Skeletal muscle cell (primary cell): ENCODE results near the gene RECK.
"Not testable (repeated sequence)": the region's sequence is repeated elsewhere in the genome, so short reads cannot be mapped to it uniquely, and the experiment has no call there.

ENCODE experiments used
- DNase-seq: peaks from one replicate; pipeline ENCODE4 v3.0.0-alpha.2; 2010; ENCODE audit warnings: low read depth
- H3K4me3 ChIP-seq: 2 replicates; pipeline ENCODE4 v1.5.1; 2011; ENCODE audit warnings: low read depth, mild to moderate bottlenecking, control low read depth, low read length, moderate library complexity

RECK gene

DNA sequence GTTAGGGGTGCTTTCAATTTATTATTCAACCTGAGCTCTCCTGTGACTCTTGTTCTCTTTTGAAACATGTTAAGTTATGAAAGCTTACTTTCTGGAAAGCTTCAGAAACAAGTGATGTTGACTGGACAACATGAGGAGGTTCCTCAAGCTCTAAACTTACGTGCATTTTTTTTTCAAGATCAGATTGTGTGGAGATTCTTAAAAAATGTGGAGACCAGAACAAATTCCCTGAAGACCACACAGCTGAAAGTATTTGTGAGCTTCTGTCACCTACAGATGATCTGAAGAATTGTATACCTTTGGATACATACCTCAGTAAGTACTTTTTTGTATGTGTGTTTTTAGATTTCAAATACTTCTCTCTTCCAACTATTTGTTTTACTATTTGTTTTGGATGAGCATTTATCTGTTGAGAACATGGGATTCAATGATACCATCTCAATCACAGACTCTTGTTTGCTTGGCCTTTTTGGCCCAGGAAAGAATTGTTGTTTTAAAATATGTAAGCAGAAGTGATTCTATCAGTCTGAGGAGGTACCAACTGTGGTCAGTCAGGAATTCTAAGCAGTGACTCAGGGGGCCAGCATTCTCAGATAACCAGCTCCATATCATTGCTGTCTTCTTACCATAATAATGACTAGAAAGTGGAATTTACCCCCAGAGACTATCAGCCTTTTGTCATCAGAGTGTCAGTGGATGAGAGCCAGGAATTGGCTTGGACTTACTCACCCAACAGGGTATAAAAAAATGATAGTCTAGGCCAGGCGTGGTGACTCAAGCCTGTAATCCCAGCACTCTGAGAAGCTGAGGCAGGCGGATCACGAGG is 65.4 kb downstream of the RECK start:
- H3K4me3 ChIP-seq: no peak overlapping the region
- peak; percentile 94 for DNase-seq

DNA sequence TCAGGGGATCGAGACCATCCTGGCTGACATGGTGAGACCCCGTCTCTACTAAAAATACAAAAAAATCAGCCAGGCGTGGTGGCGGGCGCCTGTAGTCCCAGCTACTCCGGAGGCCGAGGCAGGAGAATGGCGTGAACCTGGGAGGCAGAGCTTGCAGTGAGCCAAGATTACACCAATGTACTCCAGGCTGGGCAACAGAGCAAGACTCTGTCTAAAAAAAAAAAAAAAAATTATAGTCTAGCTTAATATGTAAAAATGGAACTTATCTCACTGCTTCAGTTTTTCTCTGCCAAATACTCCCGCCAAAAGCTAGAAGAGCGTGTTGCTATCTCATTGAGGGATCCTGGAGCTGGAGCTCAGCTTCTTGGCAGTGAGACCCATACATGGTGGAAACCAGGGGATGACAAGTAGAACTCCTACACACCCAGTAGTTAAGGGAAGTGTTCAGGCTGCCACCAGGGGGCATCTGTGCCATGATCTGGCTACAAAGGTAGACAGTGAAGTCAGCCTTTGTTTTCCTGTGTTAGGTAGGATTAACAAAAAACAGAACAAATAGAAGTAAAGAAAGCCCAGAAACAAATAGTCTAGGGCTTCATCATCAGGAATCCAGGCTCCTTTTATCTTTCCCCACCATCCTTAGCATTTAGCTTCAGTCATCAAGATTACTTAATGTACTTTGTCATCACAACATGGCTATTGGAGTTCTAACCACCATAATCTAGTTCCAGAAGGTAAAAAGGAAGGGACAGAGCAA is 66.2 kb downstream of the RECK start:
- H3K4me3 ChIP-seq: no peak overlapping the region
- no peak for DNase-seq

DNA sequence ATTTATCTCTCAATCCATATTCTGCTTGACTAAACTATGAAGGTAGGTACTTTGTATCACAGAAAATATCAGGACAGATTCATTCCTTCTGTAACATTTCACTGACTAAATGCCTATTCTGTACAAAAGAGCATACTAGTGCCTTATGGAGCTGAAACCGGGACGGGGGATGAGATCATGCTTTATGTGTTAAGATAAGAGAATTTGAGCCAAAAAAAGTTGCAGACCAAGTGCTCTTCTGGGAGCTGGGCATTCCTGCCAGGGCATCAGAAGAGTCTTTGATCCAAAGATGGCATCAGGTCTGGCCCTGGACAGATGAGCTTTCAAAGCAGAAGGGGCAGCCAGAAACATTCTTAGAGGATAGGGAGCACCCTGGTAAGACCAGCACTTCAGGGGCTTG is 72.4 kb downstream of the RECK start:
- DNase-seq: no peak
- no peak overlapping the region for H3K4me3 ChIP-seq

DNA sequence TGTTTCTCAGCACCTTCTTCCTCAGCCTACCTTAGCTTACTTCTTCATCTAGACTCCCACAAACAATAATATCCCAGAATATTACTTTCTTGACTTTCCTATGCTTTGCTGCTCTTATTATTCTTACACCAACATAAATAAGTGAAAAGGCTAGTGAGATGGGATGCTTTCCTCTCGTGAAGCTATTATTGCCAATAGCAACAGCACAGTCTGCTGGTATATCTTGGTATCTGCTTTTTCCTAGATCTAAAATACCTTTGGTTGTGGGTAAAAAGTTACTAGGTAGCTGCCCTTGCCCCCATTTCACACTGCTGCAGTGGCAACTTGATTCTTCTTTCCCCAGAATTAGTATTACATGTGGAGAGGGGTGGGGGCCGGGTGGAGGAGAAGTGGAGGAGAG is 73.7 kb downstream of the RECK start:
- no peak for DNase-seq
- H3K4me3 ChIP-seq: no peak overlapping the region

DNA sequence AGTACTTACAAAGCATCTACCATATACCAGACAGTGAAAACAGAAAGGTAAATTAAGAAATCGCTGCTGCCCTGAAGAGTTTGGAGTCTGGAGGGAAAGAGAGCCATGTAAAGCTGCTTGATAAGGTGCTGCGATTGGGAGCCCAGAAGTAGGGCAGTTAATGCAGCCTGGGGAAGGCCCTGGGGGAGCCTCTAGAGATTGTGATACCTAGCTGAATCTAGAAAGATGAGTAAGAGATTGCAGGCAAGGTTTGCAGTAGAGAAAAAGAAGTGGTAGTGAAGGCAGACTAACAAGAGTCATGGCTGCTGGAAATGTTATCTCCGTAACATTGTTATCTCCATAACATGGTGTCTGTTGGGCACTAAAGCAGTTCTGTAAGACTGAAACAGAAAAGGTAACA is 75.8 kb downstream of the RECK start:
- H3K4me3 ChIP-seq: no peak overlapping the region
- no peak for DNase-seq

DNA sequence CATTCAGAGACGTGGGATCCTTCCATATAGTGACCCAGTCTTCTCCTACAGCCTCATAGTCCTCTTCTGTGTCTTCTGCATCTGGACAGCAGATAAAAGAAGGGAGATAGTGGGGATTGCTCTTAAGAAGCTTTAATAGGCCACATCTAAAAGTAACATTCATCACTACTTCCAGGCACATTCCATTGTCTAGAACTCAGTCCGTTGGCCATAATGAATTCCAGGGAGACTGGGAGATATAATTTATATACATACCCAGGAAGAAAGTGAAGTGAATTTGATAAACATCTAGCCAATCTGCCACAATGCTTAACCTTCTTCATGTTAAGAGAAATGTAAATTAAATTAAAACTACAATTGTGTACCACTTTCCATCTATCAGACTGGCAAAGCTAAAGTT is 77.3 kb downstream of the RECK start:
- H3K4me3 ChIP-seq: no peak overlapping the region
- DNase-seq: no peak

DNA sequence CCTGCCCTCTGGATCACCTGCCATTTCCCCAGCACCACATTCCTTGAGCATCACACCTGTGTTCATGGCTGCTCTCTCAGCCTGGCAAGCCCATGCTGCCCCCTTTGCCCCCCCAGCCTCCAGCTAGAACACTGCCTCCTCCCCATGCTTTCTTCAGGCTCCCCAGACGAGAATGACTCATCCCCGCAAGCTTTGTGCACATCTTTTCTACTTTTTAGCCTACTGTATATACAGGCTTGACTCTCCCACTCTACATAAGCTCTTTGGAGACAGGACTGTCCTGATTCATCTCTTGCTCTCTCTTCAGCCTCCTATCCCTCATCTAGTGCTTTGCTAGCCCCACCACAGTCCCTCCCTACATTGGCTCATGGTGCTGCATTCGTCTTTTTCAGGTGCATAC is 79.9 kb downstream of the RECK start:
- no peak for DNase-seq
- H3K4me3 ChIP-seq: no peak overlapping the region

DNA sequence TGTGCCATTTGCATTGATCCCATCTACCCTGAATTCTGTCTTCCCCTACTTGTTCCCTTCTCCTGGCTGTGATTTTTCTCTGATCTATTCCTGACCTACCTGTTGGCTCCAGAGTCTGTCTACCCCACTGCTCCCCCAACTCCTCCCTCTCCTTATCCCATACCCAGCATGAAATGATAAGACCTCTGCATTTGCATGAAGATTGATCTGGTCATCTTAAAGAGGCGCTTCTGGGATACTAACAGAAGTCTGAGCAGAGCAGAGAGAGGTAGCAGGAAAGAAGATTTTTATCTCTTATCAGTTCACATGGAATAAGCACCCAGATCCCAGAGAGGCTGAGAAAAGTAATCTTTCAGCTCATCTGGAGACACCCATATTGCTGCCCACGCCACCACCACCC is 81.5 kb downstream of the RECK start:
- DNase-seq: no peak
- no peak overlapping the region for H3K4me3 ChIP-seq

DNA sequence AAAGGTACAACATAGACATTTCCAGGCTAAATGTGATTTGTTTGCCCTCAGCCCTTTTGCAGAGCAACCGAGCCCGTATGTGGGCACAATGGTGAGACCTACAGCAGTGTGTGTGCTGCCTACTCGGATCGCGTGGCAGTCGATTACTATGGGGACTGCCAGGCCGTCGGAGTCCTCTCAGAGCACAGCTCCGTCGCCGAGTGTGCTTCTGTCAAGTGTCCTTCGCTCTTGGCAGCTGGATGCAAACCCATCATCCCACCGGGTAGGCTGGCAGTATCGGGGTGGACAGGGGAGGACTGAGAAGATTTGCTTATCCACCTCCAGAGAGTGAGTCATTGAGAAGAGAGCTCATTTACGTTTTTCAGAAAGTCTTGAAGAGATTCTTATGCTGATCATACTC is 82.0 kb downstream of the RECK start:
- no peak for DNase-seq
- no peak overlapping the region for H3K4me3 ChIP-seq

DNA sequence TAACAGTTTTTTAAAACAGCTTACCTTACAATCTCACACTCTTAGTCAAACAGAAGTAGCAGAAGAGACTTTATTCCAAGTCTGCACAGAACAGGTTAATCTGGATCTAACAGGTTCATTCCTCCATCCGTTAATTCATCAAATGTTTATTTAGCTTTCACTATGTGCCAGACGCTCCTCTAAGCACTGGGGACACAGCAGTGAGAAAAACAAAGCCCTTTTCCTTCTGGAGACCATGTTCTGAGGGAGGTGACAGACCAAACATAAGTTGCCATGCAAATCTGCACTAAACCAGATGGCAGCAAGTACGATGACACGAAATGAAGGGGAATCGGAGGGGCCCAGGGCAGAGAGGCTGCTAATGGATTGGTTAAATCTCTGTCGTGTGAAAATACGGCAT is 82.8 kb downstream of the RECK start:
- DNase-seq: no peak

DNA sequence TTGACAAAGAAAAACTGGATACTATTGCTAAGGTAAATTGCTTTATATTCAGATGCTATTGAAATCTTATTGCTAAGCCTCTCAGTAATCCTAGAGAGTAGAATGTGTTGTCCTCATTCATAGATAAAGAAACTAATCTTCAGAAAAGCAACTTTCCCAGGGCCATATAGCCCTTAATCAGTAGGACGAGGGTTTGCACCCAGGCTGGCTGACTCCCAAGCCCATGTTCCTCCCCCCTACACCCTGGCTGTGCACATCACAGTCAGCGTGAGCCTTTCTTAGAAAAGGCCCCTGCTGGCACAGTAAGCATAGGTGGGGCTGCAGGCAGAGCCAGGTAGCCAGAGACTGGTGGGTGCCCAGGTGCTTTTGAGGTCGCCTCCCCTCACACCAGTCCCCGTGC is 84.0 kb downstream of the RECK start:
- DNase-seq: no peak
- H3K4me3 ChIP-seq: no peak overlapping the region

More for the DNA sequence above, 82.8 kb downstream of the RECK start:
- no peak overlapping the region for H3K4me3 ChIP-seq

DNA sequence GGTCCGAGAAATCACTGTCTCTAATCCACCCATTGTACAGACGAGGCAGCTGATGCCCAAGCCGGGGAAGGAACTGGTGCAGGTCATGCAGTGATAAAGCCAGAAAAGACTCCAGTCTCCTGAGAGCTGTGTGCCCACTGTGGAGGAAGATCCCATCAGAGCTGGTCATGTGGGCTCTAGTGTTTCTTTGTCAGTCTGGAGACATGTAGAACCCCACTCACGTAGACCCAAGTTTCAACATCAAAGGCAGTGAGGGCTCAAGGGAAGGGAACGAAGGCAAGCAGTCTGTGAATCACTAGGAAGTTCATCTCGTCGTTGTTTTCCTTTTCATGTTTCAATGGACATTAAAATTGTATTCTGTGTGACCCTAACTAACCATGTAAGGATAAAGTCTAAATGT is 85.3 kb downstream of the RECK start:
- DNase-seq: no peak
- H3K4me3 ChIP-seq: no peak overlapping the region

DNA sequence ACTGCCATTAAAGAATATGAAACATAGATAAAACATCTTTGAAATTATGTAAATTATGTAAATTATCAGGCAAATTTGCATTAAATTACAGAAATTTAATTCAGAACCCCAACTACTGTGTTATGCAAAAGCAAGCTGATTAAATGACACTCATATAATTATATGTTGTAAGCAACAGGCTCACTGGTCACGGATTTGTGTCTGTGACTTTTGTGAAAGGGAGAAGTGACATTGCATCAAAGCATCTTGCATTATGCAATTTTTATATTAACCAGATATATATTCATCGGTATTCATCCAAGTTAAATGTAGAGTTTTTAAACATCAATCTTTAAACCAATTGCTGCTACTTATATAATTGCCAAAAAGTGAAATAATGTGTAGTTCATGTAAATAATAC is 86.8 kb downstream of the RECK start:
- DNase-seq: no peak
- no peak overlapping the region for H3K4me3 ChIP-seq

DNA sequence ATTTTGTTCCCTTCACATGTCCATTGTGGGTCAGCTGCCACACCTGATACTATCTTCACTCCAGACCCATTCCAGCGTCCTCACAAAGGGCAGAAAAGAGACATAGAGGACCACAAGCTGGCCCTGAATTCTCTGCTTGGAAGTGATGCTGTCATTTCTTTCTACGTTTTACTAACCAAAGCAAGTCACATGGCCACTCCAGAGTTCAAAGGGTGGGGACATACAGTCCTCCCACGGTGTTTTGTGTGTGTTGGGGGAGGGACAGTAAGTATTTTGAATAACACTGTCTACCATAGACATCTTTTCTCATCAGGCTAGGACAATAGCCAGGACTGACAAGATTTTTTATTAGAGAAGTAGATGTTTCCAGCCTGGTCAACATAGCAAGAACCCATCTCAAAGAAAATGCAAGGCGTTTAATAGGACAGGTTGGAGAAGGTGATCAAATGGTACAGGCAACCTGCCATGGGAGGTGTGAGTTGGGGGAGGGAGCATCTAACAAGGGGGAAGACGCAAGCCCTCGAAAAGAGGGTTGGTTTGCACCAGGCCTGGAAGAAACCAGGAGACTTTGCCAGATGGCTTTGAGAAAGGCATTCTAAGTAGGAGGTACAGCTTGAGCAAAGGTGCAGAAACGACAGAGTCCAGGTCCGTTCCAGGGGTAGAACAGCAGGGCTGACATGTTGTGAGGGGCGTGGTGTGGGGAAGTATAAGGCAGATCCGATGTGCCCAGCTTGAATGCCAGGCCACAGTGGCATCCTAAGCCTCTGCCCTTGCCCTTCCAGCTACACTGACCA is 88.5 kb downstream of the RECK start:
- DNase-seq: no peak
- no peak overlapping the region for H3K4me3 ChIP-seq

DNA sequence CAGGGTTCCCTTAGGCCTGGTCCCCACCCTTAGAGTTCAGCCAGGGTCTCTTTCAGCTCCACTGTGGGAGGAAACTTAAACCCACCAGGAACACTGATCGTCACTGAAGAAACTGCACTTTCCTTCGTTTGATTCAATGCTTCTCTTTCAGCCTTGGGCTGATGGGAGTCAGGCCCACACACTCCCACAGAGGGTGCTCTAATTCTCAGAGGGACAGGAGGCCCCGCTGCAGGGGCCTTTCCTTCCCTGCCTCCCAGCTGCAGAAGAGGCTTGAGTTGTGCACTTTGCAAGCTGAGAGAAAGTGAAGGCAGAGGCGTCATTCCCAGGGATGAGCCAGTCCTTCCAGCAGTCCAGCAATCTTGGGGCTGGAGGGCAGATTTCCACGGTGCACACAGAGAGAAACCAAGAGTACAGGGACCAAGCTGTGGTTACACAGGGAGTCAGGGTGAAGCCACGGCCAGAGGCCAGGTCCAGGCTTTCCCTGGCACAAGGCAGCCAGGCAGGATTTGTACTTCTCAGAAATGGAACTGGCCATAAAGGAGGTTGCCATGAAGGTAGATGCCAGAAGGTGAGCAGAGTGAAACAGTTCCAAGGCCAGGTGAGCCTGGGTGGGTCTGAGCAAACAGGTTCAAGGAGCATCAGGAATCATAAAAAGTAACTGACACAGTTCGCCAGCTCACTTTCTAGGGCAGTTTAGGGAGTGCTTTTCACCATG is 89.5 kb downstream of the RECK start:
- no peak for DNase-seq
- H3K4me3 ChIP-seq: no peak overlapping the region

DNA sequence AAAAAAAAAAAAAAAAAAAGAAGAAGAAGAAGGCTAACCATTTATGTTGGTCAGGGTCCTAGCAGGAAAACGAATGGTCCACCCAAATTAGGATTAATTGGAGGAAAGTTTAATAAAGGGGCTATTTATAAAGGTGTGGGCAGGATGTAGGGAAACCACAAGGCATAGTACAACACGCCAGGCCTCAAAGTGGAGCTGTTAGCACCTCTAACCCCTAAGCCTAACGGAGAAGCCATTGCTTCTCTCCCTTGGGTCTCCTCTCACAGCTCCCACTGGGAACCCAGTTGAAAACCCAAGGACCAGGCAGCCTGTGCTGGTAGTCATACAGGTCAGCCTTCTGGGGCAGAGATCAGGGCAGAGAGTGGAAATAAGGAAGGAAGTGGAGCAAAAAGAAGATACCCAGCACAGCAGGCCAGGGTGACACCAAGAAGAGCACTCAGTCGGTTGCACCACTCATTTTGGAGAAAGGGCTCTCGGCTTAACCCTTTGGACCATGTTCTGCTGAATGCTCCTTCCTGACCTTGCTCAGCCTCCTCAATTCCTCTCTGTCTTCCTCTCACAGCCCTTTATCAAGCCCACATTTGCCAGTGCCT is 91.0 kb downstream of the RECK start:
- H3K4me3 ChIP-seq: no peak overlapping the region
- DNase-seq: no peak

DNA sequence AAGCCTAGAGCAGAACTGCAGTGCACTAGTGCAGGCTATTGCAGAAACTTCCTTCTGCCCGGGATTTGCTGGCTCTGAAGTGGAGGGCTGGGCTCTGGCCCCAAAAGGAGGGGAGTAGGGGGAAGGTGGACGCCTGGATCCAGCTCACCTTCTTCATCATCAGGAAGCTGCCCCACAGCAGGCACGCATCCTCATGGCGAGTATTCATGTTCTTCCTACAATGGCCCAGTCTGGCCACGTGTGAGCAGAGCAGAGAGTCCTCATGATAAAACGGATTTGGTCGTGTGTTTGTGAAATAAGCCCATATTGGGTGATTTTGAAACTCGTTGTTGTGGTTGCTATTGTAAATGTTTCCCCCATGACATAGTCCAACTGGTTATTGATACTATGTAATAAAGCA is 91.6 kb downstream of the RECK start:
- H3K4me3 ChIP-seq: no peak overlapping the region
- no peak for DNase-seq

DNA sequence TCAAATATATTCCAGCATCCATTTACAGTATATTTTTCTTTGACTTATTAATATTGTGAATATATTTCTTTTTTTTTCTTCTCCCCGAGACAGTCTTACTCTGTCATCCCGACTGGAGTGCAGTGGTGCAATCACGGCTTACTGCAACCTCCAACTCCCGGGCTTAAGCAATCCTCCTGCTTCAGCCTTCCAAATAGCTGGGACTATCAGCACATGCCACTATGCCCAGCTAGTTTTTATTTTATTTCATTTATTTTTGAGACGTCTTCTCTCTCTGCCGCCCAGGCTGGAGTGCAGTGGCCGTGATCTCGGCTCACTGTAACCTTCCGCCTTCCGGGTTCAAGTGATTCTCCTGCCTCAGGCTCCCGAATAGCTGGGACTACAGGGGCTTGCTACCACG is 92.4 kb downstream of the RECK start:
- no peak for DNase-seq
- no peak overlapping the region for H3K4me3 ChIP-seq

DNA sequence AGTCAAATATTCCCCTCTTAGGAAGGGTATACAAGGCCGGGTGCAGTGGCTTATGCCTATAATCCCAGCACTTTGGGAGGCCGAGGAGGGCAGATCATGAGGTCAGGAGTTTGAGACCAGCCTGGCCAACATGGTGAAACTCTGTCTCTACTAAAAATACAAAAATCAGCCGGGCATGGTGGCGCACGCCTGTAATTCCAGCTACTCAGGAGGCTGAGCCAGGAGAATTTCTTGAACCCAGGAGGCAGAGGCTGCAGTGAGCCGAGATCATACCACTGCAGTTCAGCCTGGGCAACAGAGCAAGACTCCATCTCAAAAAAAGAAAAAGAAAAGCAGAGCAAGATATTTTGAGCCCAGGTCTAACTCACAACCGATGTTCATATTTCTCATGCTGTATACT is 95.0 kb downstream of the RECK start:
- H3K4me3 ChIP-seq, DNase-seq: not testable (repeated sequence)
